8988T (cell line): ENCODE data around the gene ZMAT5.
A peak's percentile ranks its signal among the peaks of the same experiment; 100 is the strongest.

ENCODE experiments used
- DNase-seq: peaks from one replicate; pipeline ENCODE4 v3.0.0; 2011

ZMAT5 gene

GRCh38 chr22:29751669-29752068, 15.1 kb downstream of the ZMAT5 start:
- DNase-seq = no peak

- no peak for DNase-seq
Observed at GRCh38 chr22:29750559-29751538, 16.0 kb downstream of the ZMAT5 start.

DNA sequence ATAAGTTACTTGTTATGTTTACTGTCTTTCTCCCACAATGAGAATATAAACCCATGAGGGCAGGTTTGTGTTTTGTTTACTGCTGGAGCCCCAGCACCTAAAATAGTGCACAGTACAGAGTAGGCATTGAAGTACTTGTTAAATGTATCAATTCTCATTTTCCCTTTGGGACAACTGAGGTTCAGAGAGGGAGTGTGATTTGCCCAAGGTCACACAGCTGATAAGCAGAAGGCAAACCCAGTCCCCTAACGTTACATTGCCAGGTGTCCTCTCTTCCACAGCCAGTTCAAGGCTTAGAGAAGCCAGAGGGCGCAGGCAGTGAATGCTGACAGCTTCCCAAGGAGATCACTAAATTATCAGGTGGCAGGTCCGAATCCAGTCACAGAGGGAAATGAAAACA, 16.8 kb downstream of the ZMAT5 start:
- DNase-seq = no peak

GRCh38 chr22:29748248-29748893, 18.4 kb downstream of the ZMAT5 start:
- no peak for DNase-seq

DNA sequence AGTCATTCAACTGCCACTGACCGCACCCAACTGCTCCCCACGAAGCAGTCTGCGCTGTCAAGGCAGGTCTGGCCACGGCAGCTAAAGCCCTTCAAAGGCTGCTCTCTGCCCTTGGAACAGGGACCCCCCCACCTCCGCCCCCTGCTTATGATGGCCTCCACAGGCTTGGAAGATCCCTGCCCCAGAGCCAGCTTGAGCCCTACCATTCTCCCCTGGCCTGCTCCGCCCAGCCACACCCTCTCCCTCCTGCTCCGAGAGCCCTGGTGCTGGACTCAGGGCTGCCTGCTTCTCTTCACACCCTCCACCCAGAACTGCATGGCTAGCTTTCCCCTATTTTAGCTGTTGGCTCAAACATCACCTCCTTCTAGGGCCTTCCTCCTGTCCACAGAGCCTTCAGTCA, 19.0 kb downstream of the ZMAT5 start:
- DNase-seq = no peak

GRCh38 chr22:29744902-29745301, 21.9 kb downstream of the ZMAT5 start:
- DNase-seq = no peak

DNA sequence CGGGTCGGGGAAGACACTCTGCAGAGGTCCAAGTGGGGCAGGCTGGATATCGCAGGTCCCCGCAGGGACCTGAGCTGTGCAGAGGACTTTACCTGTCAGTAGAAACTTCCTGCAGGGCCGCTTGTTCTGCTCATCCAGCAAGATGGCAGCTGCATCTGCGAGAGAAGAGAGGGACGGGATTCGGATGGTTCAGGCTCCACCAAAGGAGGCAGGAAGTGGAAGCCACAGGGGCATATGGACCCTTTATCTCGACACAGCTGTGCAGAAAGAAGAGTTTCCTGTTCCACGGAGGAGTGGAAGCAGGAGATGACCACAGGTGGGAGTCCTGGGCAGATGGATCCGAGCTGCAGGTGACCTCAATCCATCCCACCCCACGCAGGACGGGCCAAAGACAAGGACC, 24.5 kb downstream of the ZMAT5 start:
- no peak for DNase-seq

DNA sequence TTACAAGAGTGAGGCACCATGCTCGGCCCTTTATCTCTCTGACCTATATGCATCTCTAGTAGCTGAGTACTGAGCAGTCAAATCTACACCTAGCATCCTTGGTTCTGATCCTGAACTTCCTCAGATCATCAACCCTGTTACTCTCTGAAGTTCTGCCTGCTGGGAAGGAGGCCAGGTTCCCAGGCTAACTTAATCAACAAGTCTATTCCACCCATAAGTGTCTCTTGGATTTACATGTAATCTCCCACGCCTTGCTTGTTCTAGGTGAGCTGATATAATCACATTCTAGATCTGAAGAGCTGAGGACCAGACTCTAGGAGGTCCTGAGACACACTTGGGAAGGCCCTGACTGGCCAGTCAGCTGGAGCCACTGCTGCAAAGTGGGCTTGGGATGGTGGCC, 24.9 kb downstream of the ZMAT5 start:
- DNase-seq = no peak

DNA sequence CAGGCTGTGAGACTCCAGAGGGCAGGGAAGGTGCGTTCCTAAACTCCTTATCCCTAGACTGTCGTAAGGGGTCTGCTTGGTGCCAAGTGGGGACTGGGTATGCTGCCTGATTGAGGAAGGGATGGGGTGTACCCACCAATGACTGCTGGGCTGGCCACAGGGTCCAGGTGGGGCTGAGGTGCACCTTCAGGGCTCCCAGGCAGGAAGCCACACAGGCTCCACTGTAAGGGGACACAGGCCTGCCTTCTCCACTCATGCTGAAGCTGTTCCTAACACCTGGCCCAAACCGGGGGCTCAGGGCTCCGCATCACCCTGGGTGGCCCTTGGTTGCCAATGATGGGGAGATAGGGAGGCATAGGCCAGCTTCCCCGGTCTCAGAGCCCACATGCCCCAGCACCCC, 26.6 kb downstream of the ZMAT5 start:
- DNase-seq = no peak

DNA sequence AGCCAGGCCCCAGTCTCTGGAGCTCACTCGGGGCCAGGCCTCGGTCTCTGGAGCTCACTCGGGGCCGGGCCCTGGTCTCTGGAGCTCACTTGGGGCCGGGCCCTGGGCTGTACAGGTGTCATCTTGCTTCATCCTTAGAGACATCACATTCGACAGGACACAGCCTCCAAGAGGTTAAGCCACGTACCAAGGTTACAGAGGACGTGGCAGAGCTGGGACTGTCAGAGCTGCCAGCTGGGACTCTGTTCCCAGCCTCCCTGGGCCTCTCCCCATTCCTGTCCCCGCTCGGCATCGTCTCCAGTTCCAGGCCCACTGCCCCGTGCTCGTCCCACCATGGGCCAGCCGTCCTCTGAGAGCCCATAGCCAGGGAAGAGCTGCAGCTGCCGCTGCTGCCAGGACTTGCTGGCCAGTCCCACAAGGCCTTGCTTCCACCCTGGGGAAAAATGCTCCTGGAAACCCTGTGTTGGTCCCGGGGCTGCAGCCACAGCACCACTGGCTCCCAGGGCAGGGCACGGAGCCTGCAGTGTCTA, 27.4 kb downstream of the ZMAT5 start:
- DNase-seq = no peak

GRCh38 chr22:29738118-29738815, 28.5 kb downstream of the ZMAT5 start:
- no peak for DNase-seq

DNA sequence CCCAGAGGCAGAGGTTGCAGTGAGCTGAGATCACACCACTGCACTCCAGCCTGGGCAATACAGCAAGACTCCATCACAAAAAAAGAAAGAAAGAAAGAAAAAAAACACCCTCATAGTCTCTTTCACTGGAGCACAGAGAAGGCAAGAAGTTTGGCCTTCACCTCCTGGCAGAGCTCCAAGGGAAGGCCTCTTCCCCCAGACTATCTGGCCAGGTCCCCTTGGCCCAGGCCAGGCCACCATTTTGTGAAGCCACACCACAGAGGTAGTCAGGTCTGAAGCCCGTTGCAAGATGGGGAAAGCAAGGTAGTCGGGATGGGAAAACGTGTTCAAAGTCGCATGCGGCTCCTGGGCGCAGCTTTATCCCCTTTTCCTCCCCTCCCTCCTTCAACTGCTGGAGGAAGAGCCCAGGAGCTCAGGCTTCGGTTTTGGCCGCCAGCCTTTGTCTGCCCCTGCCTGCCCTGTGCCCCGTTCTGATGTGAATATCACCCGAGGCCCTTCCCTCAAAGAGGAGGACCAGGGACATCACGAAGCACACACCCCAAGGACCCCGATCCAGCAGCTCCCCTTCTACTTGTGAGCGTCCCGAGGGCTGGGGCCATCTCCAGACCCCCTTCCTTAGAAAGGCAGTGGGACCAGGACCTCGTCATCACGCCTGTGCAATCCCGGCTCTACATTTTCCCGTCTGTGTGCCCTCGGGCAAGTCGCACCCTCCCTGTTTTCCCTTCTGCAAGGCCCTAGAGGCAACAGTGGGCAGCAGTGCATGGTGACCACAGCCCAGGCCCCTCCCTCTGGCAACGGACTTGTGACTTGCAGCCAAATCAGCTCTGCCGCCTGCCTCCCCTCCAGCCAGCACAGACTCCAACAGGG, 29.3 kb downstream of the ZMAT5 start:
- DNase-seq = no peak

DNA sequence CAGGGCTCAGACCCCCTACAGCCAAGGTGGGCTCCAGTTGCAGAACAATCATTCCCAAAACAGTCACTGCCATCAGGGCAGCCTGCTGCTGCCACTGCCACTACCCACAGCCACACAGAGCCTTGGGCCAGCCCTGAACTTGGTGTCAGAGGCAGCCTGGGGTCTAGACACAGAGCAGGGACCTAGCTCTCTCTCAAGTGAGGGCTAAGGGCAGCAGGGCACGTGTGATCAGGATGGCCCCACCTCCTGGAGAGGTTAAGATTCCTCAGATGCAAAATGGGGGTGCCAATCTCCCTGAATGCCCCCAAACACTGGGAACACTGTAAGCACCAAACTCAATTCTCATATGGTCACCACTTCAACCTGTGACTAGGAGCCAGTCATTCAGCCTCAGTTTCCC, 31.4 kb downstream of the ZMAT5 start:
- DNase-seq = no peak

DNA sequence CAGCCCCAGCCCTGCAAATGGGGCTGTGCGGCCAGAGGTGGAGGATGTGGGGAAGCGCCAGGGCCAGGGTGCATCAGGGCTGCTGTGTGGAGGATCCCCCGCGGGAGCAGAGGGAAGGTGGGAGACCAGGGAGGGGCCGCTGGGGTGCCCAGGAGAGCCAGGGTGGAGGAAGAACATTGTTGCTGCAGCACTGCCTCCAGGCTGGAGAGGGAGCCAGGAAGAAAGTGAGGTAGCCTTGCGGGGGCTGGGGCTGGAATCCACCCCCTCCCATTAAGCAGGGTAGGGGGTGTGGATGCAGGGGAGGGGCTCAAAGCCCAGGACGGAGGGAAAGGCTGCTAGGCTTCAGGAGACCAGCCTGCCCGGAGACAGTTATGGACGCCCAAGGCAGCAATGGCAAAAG, 32.0 kb downstream of the ZMAT5 start:
- DNase-seq = no peak

- no peak for DNase-seq
Observed at GRCh38 chr22:29734406-29734805, 32.4 kb downstream of the ZMAT5 start.

DNA sequence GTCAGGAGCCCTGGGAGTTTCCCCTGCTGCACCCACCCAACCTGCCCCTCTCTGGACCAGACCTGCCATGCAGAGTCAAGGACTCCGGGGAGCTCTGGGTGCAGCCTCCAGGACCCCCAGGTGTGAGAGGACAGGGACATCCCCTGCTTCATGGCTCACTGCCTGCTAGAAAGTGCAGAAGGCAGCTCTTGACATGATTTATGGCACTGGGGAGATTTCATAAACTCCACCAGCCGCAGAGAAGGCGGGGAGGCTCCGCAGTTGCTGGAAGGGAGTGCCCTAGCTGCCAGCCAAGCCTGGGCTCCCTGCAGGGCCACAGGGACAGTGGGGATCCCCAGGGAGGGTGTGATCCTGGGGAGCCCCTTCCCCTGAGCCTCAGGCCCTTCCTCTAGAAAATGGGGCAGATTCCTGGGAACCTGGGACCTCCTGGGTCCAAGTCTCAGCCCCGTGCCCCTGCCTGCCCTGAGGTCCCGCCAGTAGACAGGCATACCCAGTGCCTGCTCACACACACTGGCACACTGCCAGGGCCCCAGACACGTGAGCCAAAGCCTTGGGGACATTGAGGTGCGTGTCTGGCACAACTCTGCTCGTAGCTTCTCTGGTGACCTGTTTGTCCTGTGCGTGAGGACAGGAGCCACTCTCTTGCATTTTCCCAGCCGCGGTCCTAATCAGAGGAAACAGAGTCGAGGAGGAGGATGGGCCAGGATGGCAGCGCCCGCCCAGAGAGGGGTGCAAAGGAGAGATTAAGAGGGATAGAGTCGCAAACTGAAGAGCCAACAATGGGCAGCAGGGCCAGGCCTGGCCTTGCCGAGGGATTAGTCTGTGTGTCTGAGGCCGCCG, 33.2 kb downstream of the ZMAT5 start:
- no peak for DNase-seq

- DNase-seq = no peak
Observed at GRCh38 chr22:29732883-29733282, 33.9 kb downstream of the ZMAT5 start.

DNA sequence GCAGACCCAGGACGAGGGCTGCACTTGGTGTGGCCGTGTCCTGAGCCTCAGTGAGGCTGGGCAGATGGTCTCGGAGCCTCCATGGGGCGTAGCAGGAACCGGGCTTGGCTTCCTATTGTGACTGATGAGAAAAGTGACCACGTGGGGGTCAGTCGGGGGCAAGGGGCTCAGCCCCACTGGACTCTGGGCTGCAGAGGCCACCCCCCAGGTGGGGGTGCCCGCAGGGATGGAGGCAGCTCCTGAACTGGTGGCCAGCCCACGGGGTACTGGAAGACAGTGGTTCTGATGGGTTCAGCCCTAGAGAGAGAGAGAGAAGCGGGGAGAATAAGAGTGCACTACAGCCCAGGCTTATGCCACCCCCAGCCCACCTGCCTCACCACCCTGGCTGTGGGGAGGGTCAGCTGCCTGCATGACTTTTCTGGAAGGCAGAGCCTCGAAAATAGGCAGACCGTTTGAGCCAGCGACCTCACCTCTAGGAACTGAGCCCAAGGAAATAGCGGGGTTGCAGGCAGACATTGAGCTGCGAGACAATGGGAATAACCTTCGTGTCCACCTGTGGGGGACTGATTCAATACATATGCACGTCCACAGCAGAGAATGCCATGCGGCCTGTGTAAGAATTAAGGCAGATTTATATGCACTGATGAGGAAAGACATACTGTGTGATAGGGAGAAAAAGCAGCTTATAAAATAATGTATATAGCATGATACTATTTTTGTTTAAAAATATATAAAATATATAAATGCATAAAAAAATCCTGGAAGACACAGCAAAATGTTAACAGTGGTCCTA, 35.6 kb downstream of the ZMAT5 start:
- no peak for DNase-seq

DNA sequence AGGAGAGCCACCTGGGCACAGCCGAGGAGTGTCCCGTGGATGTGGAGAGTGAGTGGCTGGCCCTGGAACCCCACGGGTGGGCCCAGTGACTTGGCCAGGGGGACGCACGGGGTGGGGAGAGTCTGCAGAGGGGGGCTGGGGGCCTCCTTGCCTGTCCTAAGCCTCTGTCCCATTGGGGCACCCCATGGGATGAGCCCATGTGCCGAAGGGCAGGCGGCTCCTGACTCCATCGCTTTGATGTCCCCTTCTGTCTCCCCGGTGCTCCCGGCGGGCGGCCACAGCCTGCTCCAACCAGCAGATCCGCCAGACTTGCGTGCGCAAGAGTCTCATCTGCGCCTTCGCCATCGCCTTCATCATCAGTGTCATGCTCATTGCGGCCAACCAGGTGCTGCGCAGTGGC, 37.6 kb downstream of the ZMAT5 start:
- no peak for DNase-seq

DNA sequence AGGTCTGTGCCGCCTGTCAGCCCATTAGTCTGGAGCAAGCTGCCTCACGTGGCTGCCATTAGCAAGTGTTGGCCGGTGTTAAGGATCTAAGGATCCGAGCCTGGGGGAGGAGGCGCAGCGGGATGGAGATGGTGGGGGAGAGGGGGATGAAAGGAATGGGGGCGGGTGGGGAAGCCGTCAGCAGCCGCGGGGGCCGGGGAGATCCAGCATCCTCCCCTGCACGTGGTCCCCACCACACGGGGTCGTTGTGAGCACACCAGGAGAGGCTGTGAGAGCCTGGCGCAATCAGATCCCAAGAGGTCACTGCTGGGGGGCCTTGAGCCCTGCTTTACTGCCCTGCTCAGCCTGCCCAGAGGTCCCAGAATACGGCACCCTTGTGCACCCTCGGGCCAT, 39.7 kb downstream of the ZMAT5 start:
- DNase-seq = peak; percentile 80
